AML-193 (cell line): ENCODE data around the gene RIMBP2.

Experiments used
- DNase-seq, 2 experiments: peaks; one replicate each; lab custom pipeline; 2025; lab: John Stamatoyannopoulos, UW

The RIMBP2 gene

DNA sequence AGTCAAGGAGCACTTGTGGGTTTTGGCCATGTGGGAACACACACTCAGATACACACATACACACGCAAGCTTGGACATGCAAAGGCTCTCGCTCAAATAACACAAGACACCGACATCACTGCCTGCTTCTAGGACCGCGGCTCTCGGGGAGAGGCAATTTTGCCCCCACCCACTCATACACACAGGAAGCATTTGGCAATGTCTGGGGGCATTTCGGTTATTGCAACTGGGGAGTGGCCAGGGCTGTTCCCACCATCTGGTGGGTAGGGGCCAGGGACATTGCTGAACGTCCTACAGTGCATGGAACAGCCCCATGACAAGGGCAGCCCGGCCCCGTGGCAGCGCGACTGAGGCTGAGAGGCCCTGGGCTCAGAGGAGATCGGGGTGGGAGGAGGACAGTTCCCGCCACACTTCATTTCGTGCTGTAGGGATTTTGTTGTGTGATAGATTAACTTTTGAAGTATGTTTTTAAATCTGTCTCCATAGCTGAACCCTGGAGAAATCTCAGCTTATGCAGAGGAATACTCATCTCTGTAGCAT is 35.6 kb downstream of the RIMBP2 start:
- no peak for DNase-seq

DNA sequence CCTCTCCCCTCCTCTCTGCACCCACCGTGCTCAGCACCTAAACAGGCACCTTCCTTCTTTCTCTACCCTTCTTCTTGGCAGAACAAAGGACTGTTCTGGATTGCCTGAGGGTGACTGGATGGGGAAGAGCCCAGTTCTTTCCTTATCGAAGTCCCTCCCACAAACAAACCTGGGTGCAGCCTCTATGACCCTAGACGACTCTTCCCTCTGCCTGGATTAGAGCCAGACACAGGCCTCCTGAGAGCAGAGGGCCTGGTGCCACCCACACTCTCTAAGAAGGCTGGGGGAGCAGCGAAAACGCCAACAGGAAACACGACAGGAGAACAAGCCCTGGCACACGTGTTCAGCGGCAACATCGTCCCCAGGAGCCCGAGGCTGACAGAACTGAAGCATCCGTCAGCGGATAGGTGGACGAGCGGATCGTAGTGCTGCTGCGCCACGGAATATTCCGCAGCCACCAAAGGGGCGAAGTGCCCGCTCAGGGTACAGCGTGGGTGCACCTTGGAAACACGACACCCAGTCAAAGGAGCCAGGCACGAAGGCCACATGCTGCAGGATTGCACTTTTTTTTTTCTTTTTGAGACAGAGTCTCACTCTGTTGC is 38.0 kb downstream of the RIMBP2 start:
- no peak for DNase-seq

DNA sequence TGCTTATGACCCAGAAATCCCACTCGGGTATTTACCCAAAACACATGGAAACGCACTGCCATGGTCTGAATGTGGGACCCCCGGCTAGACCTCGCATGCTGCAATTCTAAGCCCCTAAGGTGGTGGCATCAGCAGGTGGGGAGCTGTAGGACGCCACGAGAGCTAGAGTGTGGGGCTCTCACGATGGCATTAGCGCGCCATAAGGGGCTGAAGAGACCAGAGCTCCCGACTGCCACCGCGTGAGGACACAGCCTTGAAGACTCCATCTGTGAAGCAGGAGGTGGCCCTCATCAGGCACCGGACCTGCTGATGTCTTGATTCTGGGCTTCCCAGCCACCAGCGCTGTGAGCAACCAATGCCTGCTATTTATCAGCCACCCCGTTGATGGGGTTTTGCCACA is 40.3 kb downstream of the RIMBP2 start:
- no peak for DNase-seq

DNA sequence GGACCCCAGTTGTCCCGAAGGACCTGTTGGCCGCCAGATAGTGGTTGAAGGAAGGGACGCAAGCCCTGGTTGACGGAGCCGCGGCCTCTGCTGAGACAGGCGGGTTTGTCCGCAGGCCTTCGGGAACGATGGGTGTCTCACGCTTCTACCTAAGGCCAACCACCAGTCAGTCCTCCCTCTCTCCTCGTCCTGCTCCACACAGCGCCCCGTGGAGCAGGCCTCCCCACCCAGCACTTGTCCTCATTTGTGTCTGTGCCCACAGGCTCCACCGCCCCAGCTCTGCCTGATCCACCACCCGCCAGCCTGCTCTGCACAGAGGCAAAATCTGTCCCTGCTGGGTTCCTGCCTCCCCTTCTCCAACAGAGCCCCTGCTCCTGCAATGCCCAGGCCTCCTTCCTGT is 41.0 kb downstream of the RIMBP2 start:
- no peak for DNase-seq

DNA sequence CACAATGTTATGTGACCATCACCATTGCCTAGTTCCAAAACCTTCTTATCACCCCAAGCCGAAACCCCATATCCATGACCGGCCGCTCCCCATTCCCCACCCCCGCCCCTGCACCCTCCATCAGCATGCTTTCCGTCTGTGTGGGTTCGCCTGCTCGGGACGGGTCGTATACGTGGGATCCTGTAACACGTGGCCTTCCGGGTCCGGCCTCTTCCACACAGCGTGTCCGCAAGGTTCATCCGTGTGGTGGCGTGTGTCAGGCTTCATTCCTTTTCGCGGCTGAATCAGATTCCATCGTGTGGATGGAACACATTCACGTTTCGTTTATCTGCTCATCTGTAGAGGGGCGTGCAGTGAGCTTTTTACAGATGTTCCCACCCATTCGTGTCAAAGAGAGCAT is 41.4 kb downstream of the RIMBP2 start:
- DNase-seq, result no peak

DNA sequence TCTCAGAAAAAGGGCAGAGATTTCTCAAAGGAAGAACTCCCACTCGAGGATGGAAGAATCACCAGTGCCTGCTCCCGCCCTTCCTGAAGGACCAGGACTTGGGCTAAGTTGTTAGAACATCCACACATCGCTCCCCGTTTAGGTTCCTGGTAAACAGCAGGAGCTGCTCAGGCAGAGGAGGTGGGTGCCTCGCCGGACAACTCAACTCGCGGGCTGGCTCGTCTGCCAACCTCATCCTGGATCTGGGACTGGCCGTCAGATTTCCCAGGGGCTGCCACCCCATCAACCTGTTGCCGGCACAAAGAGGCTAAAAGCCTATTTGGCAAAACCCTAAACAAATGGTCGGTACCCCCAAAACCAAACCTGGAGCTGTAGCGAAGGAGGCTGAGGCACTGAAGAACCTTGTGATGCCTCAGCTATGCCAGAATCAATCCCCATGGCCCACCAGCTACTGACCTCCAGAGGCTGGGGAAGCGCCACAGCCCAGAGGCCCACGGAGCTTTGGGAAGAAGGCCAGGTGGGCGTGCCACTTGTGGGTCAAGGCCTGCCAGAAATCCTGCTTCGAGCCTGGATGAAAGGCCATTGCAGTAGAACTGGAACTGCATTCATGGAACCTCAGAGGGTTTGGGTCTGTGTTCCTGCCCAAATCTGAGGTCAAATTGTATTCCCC is 42.9 kb downstream of the RIMBP2 start:
- DNase-seq, result no peak

DNA sequence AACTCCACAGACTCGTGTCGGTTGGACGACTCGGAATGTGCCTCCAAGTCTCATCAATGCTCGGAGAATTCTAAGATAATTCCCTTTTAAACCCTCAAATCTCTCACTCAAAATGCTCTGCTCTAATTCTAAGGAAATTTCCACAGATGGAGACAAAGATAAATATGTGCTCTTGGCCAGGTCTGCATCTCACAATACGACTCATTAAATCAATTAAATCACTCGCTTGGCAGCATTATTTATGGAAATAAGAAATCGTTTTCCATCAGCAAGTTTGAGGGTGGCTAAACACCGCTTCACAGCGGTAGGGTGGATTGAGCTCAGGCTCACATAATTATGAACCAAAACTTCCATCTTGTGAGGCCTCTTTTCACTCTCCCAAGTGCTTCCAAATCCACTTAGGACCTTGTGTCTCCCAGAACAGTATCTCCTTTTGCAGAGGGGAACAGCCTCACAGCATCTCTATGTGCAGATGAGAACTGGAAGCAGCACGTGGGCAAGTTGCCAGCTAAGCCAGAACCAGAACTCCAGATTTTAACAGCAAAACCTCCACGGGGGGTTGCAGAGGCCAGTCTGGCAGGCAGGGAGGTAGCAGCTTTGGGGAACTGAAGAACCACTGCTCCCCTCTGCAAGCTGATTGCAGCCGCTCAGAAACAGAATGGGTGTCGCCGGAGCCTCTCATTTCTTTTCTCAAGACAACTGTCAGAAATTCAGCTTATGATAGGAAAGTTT is 43.8 kb downstream of the RIMBP2 start:
- no peak for DNase-seq

DNA sequence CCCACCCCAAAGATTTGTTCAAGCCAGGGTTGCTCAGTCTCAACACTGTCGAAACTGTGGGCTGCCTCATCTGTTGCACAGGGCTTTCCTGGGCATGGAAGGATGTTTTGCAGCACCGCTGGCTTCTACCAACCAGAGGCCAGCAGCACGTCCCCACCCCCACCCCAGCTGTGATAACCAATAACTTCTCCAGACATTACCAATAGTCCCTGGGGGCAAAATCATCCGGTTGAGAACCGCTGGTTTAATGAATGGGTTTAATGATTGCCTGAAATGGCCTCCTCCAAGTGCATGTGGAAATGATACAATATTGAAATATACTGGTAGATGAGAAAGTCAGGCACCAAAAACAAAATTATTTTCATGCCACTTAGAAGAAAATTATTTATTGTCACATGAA is 44.5 kb downstream of the RIMBP2 start:
- DNase-seq, result no peak

DNA sequence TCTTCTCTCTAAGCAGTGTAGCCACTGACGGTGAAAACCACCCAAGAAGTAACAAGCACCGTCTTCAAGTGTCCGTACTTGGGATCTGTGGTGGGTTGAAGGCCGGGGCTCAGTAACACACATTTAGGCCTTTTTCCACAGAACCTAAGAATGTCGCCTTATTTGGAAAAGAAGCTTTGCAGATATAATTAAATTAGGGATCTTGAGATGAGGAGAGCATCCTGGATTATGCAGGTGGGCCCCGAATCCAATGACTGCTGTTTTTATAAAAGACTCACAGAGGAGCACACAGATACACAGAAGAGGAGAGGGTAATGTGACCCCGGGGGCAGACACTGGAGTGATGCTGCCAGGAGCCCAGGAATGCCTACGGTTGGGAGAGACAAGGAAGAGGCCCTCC is 46.3 kb downstream of the RIMBP2 start:
- no peak for DNase-seq

DNA sequence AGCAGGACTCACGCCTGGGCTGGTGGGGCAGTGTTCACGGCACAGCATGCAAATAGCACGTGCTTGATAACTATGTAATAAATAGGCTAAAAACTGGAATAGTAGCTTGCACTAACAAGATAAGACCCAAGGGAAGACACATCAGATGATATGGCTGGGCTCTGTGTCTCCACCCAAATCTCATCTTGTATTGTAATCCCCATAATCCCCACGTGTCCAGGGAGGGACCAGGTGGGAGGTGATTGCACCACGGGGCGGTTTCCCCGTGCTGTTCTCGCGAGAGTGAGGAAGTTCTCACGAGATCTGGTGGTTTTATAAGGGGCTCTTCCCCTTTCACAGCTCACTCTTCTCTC is 46.9 kb downstream of the RIMBP2 start:
- no peak for DNase-seq

DNA sequence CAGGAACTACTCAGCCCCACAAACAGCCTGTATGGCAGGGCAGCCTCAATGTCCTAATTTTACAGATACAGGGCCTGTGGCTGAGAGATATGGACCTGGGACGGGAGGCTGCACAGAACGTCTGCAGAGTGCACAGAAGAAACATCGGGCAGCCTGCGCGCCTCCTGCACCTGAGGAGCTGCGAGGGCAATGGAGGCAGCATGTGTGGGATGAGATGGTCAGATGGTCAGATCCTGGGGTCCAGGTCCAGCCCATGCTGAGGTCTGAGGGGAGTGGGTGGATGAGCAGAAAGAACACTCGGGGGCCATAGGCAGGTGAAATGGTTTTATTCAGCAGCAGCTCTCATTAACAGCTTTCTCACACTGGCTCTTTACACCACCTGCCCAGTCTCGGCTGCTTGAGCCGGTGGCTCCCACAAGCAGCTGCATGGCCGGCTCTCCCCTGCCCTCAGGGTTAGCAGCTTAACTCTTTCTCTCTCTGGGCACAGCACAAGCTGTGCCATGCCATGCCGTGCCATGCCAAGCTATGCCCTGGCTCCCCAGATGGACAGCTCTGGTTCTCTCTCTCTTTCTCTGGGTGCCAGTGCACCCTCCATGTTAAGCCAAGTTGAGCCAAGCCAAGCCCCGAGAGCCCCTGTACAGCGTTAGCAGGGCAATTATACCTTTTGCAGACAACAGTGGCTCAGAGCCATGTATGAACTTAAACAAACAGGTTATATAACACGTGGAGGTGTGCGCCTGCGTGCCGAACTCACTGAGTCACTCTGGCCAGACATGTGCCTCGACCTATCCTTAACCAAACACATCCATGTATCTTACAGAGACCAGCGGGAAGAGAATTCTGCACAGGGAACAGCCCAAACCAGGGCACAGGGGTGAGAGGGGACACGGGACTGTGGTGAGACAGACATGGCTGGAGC is 47.6 kb downstream of the RIMBP2 start:
- DNase-seq, result no peak

DNA sequence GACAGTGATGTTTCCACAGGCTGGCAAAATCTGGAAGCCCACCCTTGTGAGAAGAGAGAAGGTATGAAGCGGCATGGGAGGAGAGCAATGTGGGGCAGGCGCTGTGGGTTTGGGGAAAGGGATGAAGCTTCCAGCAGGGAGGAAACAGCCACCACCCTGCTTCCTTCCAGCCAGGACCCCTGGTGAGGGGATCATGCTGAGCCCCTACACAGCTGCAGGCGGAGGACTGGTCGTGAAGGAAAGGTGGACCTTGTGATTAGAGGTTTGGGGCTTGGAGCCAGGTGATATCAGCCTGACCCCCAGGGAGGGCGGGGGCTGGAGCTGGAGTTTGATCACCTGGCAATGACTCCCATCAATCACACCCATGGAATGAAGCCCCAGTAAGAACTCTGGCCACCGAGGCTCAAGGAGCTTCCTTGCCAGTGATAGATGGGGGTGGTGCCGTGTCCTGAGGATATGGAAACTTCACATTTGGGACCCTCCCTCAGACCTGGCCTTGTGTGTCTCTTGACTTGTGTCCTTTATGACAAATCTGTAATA is 48.6 kb downstream of the RIMBP2 start:
- no peak for DNase-seq

DNA sequence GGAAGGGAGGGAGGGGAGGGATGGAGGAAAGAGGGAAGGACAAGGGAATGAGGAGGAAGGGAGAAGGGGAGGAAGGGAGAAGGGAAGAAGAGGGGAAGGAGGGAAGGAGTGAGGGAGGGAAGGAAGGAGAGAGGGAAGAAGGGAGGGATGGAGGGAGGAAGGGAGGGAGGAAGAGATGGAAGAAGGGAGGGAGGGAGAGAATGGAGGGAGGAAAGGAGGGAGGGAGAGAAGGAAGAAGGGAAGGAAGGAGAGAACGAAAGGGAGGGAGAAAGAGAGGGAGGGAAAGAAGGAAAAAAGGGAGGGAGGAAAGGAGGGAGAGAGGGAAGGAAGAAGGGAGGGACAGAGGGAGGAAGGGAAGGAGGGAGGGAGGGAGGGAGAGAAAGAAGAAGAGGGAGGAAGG is 49.5 kb downstream of the RIMBP2 start:
- DNase-seq, result no peak

DNA sequence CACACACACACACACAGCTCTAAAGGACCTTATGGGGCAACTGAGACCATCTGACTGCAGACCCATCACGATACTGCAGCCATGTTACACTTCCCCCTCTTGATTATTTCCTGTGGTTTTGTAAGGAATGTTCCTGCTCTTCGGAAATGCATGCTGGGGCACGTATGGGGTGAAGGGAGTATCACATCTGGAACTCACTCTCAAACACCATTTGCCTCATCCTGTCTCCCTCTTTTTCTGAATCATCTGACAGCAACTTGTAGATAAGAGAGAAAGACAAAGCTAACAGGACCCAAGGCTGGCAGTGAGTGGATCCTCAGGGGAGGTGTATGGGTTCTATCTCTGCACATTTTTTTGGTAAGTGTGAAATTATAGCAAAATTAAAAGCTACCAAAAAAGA is 50.3 kb downstream of the RIMBP2 start:
- DNase-seq, result no peak

DNA sequence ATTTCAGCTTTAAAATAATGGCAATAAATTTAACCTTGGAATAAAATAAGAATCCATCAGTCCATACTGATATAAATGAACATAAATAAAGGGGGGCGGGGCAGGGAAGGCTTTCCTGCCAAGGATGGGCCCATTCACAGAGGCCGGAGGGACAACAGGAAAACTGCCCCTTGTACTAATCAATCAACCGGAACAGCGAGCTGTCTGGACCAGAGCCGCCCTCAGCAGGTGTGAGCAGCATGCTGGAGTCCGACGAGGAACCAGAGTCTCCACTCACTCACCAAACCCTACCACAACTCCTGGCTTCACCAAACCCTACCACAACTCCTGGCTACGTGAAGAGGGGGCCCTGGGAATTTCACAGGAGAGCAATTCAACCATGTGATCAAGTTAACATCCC is 51.3 kb downstream of the RIMBP2 start:
- no peak for DNase-seq

DNA sequence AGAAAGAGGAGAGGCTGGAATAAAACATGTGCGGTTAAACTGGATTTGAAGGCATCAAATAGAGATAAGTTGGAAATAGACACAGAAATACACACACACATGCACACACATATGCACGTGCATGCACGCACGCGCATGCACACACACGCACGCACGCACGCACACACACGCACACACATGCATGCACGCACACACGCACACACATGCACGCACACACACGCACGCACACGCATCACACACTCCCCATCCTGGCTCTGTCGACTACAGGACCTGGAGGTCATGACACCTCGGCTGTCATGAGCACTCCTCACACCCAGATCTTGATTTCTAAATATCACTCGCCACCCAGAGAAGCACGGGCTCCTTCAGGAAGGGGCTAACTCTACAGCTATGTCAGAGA is 51.8 kb downstream of the RIMBP2 start:
- no peak for DNase-seq

DNA sequence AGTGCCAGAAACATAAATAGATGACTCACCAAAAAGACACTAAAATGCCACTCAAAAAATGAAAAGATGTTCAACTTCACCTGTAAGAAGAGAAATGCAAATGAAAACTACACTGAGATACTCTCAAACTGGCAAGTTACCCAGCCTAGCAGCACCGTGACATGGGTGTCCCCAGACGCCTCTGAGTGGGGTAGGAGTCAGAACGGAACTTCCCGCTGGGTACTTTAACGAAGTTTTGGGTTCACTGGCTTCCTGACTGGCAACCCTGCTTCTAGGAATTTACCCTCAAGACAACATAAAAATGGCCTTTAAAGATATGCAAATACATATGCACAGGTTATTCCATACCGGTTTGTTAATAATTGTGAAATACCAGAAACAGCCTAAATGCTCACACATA is 52.6 kb downstream of the RIMBP2 start:
- no peak for DNase-seq

DNA sequence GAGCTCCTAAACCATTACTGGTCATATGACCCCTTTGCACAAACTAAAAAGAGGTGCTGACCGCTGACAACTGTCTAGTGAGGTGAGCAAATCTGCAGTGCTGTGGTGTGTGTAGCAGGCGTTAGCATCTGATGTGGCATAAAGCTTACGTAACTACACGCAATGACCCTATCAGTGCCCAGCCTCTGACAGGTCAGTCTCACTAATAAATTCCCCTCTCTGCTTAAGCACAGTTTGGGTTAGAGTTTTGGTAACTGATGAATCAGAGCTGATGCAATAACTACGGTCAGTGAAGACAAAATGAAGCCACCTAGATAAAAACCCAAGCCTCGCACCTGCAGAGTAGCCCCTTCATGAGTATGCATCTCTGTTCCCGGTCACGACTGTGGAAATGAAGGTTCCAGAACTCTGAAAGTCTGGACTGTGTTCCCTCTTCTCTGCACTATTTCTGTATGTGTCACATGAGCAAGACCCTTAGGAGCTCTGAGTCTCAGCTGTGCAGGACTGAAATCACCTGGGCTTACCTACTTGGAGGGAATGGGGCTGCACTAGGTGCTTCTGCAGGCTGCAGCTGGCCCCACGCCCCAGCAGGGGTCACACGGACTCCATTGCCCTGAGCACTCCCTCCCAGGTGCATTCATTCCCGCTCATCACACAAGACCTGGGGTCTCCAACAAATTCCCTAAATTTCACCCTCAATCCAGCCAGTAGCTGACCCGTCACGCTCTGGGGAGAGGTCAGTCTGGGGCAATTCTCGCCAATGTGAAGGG is 54.4 kb downstream of the RIMBP2 start:
- no peak for DNase-seq

DNA sequence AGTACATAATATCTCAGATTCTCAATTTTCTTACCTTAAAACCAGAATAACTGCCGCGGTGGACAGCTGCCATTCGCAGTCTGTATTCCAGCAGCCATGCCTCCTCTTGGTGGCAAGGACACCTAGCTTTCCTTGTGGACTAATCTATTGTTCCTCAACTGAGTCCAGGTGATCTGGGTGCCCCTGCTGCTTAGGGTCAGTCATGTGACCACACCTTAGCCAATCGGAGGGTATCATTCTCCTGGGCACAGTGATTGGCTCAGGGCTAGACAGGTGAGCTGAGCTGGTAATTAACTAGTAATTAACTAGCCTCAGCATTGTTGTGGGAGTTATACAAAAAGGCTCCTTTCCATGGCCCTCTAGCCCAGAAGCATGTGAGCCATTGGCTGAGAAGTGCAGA is 55.0 kb downstream of the RIMBP2 start:
- DNase-seq, result no peak

DNA sequence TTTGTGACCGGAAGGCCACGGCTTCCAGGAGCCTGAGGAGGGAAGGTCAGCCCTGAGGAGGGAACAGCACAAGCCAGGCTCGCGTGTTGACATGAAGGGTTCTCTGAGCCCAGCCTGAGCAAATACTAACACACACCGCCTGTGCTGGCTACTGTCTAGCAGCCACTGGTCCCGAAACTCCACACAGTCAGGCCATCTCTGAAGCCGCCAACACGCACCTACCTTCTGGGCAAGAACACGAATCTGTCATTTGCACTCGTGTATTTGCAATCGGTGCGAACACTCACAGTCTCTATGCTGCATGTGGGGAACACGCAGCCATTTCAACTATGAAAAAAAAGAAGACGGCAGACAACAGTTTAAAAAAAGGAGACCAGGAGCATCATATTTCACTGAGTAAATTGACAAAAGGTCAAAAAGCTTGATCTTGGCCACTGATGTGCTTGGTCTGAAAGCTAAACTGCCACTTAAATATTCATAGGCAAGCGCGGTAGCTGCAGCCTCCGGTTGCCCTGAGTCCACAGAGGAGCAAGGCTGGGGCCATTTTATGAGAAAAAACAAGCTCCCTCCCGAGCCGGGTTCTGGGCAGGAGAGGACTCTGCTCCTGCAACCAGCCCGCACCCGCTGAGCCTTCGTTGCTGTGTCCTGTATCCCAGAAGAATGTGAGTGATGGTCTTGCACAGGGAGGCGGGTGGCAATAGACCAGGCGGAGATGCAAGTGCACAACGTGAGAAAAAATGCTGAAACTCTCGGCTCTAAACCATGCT is 57.8 kb downstream of the RIMBP2 start:
- DNase-seq, result no peak

DNA sequence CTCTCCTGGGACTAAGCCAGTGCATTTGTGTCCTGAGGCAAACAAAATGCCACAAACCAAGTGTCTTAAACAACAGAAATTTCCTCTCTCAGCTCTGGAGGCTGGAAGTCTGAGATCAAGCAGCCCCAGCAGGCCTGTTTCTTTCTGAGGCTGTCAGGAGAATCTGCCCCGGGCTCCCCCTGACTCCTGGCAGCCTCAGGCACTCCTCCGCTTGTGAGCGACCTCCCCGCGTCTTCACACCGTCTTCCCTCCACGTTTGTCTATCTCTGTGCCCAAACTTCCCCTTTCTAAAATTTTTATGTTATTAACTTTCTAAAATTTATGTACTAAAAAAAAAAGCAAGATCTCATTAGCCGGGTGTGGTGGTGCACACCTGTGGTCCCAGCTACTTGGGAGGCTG is 59.7 kb downstream of the RIMBP2 start:
- DNase-seq, result no peak
